ENCODE measurements around the gene GLI3. TPM values are rescaled to one million over a fixed set of nuclear protein-coding genes. Genes with fewer than 3 reads are reported as not detected.

Gene GLI3
- total RNA-seq, 1 donor from 2014 or later, result 136 TPM

GRCh38 chr7:42103456-42103855, 133.6 kb downstream of the GLI3 start:
- peaks cover 58% of the 10 kb centered on the region for H3K4me1 Mint-ChIP-seq
- DNase-seq (ENCODE audit: low read depth, low spot score), result no peak
- H3K4me3 Mint-ChIP-seq, result no peak overlapping the region
- H3K36me3 Mint-ChIP-seq (ENCODE audit: low read depth), result peaks cover 21% of the 10 kb centered on the region
- no peaks in the 10 kb centered on the region for H3K9me3 Mint-ChIP-seq
- TF ChIP-seq CTCF (conservative IDR thresholded peaks at IDR 0.05), result no peak
- H3K27ac Mint-ChIP-seq (ENCODE audit: unreplicated experiment), result no peak overlapping the region
- no peaks in the 10 kb centered on the region for H3K27me3 Mint-ChIP-seq (ENCODE audit: low read depth)

GRCh38 chr7:42103020-42103419, 134.0 kb downstream of the GLI3 start:
- DNase-seq (ENCODE audit: low read depth, low spot score), result no peak
- H3K27me3 Mint-ChIP-seq (ENCODE audit: low read depth), result no peaks in the 10 kb centered on the region
- peaks cover 58% of the 10 kb centered on the region for H3K4me1 Mint-ChIP-seq
- H3K36me3 Mint-ChIP-seq (ENCODE audit: low read depth), result peaks cover 21% of the 10 kb centered on the region
- no peaks in the 10 kb centered on the region for H3K9me3 Mint-ChIP-seq
- H3K4me3 Mint-ChIP-seq, result no peak overlapping the region
- no peak for TF ChIP-seq CTCF (conservative IDR thresholded peaks at IDR 0.05)
- H3K27ac Mint-ChIP-seq (ENCODE audit: unreplicated experiment), result no peak overlapping the region

- DNase-seq (ENCODE audit: low read depth, low spot score), result no peak
- Mint-ChIP-seq H3K4me3 (no peak overlapping the region), H3K27me3 (ENCODE audit: low read depth) (no peaks in the 10 kb centered on the region), H3K27ac (ENCODE audit: unreplicated experiment) (no peak overlapping the region), H3K9me3 (no peaks in the 10 kb centered on the region), H3K36me3 (ENCODE audit: low read depth) (peaks cover 21% of the 10 kb centered on the region), H3K4me1 (peaks cover 57% of the 10 kb centered on the region)
- TF ChIP-seq CTCF (conservative IDR thresholded peaks at IDR 0.05), result no peak
Observed at GRCh38 chr7:42102301-42102700, 134.7 kb downstream of the GLI3 start.

- DNase-seq (ENCODE audit: low read depth, low spot score), result no peak
- H3K27me3 Mint-ChIP-seq (ENCODE audit: low read depth), result no peaks in the 10 kb centered on the region
- H3K9me3 Mint-ChIP-seq, result no peaks in the 10 kb centered on the region
- H3K27ac Mint-ChIP-seq (ENCODE audit: unreplicated experiment), result no peak overlapping the region
- H3K36me3 Mint-ChIP-seq (ENCODE audit: low read depth), result peaks cover 27% of the 10 kb centered on the region
- H3K4me3 Mint-ChIP-seq, result no peak overlapping the region
- peaks cover 59% of the 10 kb centered on the region for H3K4me1 Mint-ChIP-seq
- TF ChIP-seq CTCF (conservative IDR thresholded peaks at IDR 0.05), result no peak
Observed at GRCh38 chr7:42100156-42100508, 136.9 kb downstream of the GLI3 start.

- Mint-ChIP-seq H3K27me3 (ENCODE audit: low read depth) (no peaks in the 10 kb centered on the region), H3K27ac (ENCODE audit: unreplicated experiment) (no peak overlapping the region)
Observed at GRCh38 chr7:42099470-42100155, 137.4 kb downstream of the GLI3 start.

More at GRCh38 chr7:42099470-42100155, 137.4 kb downstream of the GLI3 start:
- H3K4me3 Mint-ChIP-seq, result no peak overlapping the region
- H3K36me3 Mint-ChIP-seq (ENCODE audit: low read depth), result peaks cover 28% of the 10 kb centered on the region
- no peak for TF ChIP-seq CTCF (conservative IDR thresholded peaks at IDR 0.05)
- no peak for DNase-seq (ENCODE audit: low read depth, low spot score)
- no peaks in the 10 kb centered on the region for H3K9me3 Mint-ChIP-seq
- H3K4me1 Mint-ChIP-seq, result peaks cover 60% of the 10 kb centered on the region

Data from neural crest cell (in vitro differentiated cells).